GM18508 (cell line): ENCODE measurements around the gene SIDT1.

Experiments
- ATAC-seq: cut with Tn5 transposase; IDR thresholded peaks from one replicate; pipeline ENCODE4 v1.9.1; 2021; ENCODE audit warnings: moderate number of reproducible peaks; ENCODE audit not compliant: insufficient read depth, unreplicated experiment

SIDT1 gene

DNA sequence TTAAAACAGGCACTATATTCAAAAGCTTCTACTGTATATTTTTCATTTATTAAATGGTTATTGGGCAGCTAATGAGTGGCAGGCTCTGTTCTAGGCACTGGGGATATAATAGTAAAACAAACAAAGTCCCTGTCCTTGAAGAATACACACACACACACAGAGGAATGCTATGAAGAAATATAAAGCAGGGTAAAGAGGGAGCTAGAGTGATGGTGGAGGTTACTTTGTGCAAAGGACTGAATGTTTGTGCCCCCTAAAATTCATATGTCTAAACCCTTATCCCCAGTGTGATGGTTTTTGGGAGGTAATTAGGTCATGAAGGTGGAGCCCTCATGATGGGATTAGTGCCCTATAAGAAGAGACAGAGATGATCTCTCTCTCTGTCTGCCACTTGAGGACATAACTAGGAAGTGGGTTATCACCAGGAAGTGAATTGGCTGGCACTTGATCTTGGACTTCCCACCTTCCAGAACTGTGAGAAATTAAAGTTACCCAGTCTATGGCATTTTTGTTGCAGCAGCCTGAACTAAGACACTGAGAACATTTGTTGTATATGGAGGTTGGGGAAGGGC lies 132.3 kb downstream of the SIDT1 start:
- no peak for ATAC-seq

DNA sequence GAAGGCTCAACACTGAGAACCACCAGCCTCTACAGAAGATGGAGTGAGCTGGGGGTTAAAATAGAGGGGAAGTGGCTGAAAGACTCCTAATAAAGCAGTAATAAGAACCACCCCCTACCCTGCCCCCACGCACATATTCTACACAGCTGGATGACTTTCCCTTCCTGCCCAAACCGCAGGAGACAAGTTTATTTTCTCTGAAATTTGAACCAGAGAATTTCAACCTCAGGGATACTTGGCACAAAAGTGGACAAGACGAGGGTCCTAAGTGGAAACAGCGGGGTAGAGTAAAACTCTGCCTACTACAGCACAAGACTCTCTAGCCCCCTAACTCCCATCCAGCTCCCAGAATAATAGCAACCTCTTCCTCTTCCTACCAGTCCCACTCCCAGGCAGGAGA lies 135.7 kb downstream of the SIDT1 start:
- no peak for ATAC-seq

DNA sequence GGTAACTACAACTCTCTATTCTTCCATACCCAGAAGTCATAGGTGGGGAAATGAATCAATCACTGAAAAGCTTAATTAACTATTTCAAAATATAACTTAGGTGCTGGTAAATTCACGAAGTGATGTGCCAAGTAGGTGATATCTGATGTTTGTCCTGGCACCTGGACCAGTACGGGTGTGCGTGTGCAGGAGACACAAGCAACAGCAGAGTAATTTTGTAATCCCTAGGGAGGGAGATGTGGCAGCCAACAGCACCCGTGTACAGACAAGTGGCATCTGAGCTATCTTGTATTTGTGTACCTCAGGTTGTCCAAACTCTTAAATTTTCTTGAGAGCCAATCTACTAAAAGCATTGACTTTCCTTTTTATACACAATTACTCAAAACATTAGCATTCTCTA lies 141.2 kb downstream of the SIDT1 start:
- ATAC-seq: no peak

DNA sequence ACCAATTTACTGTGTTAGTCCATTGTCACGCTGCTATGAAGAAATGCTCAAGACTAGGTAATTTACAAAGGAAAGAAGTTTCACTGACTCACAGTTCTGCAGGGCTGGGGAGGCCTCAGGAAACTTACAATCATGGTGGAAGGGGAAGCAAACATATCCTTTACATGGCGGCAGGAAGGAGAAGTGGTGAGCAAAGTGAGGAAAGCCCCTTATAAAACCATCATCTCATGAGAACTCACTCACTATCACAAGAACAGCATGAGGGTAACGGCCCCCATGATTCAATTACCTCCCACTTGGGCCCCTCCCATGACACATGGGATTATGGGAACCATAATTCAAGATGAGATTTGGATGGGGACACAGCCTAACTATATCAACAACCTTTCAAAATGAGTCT lies 143.9 kb downstream of the SIDT1 start:
- no peak for ATAC-seq

DNA sequence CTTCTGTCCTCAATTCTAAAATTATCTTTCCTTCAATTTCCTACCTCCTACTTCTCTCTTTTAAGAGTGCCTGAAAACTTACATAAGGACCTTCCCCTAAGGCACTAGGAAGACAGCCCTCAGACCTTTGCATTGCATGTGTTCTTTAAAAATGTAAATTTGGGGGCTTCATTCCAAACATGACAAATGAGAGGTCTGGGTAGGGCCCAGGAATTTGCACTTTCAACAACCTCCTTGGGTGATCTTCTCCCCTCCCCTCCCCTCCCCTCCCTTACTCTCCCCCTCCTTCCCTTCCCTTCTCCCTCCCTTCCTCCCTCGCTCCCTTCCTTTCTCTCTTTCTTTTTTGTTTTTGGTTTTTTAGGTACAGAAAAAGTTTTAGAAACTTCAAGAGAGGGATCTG lies 145.4 kb downstream of the SIDT1 start:
- ATAC-seq: no peak

DNA sequence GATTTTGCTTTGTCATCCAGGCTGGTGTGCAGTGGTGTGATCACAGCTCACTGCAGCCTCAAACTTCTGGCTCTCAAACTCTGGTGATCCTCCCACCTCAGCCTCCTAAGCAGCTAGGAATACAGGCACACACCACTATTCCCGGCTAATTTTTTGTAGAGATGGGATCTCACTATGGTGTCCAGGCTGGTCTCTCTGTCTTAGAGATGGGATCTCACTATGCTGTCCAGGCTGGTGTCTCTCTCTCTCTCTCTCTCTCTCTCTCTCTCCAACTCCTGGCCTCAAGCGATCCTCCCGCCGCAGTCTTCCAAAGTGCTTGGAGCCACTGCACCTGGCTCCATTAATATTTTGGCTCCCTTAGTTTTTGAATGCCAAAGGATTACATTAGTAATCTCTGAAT lies 146.4 kb downstream of the SIDT1 start:
- ATAC-seq: no peak
